ENCODE data around the gene NCSTN.

The NCSTN gene

DNA sequence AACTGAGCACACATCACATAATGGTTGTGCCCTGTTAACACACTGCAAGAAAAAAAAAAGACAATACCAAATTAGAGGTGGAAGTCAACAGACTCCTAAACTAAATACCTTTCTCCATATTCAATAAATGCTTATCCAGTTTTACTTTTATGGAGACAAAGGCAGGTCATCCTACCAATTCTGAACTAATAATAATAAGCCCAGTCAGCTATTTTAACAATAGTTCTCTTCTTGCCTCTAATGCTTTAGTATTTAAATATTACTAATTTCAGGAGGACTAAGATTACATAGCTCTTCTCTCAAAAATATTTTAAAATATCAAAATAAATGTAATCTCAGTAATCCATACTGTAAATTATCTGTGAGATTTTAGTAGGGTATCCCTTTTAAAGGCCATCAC lies 10.7 kb upstream of the NCSTN start:
- TF ChIP-seq, protein P1, sequence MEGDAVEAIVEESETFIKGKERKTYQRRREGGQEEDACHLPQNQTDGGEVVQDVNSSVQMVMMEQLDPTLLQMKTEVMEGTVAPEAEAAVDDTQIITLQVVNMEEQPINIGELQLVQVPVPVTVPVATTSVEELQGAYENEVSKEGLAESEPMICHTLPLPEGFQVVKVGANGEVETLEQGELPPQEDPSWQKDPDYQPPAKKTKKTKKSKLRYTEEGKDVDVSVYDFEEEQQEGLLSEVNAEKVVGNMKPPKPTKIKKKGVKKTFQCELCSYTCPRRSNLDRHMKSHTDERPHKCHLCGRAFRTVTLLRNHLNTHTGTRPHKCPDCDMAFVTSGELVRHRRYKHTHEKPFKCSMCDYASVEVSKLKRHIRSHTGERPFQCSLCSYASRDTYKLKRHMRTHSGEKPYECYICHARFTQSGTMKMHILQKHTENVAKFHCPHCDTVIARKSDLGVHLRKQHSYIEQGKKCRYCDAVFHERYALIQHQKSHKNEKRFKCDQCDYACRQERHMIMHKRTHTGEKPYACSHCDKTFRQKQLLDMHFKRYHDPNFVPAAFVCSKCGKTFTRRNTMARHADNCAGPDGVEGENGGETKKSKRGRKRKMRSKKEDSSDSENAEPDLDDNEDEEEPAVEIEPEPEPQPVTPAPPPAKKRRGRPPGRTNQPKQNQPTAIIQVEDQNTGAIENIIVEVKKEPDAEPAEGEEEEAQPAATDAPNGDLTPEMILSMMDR (IDR thresholded peaks at IDR 0.05; ENCODE audit: low read depth, low read length): no peak
- H3K4me3 ChIP-seq (replicated peaks in 1 of 2; ENCODE audit: low read depth in 2 of 2, low read length in 2 of 2): no peak overlapping the region
- DNase-seq (ENCODE audit: low read depth in 2 of 2): no peak

DNA sequence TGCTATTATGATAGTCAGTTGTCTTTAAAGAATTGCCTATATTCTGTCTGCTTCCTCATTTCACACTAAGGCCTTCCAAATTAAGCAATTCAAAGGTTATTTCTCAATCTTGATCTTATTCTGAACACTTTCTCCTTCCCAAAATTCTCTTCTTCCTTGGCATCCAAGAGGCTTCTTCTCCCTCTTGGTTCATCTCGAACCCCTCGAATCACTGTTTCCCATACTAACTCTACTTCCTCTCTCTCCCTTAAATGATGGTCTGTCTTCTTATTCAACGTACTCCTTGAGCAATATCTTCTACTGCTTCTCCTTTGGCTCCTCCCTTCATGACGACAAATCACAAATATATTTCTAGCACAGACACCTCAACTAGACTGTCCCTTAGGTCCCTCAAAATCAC lies 4.6 kb upstream of the NCSTN start:
- H3K4me3 ChIP-seq (replicated peaks in 1 of 2; ENCODE audit: low read depth in 2 of 2, low read length in 2 of 2): no peak overlapping the region
- TF ChIP-seq, protein P1 (IDR thresholded peaks at IDR 0.05; ENCODE audit: low read depth, low read length): no peak
- no peak for DNase-seq (ENCODE audit: low read depth in 2 of 2)

DNA sequence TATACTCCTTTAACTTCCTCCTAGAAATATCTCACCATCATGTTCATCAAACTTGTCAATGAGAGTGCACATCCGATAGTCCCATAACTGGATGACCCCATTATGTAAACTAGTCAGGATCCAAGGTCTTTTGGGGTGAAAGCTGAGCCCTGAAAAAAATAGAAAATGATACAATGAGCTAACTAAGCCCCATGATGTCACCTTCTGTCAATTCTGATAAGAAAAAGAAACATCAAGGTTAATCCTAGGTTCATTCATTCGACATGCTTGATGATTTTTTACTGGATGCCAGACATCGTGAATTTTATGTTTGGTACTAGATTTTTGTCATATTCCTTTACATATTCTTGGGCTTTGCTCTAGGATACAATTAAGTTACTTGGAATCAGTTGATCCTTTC lies 3.0 kb upstream of the NCSTN start:
- no peak for DNase-seq (ENCODE audit: low read depth in 2 of 2)
- no peak overlapping the region for H3K4me3 ChIP-seq (replicated peaks in 1 of 2; ENCODE audit: low read depth in 2 of 2, low read length in 2 of 2)
- TF ChIP-seq, protein P1 (IDR thresholded peaks at IDR 0.05; ENCODE audit: low read depth, low read length): no peak

DNA sequence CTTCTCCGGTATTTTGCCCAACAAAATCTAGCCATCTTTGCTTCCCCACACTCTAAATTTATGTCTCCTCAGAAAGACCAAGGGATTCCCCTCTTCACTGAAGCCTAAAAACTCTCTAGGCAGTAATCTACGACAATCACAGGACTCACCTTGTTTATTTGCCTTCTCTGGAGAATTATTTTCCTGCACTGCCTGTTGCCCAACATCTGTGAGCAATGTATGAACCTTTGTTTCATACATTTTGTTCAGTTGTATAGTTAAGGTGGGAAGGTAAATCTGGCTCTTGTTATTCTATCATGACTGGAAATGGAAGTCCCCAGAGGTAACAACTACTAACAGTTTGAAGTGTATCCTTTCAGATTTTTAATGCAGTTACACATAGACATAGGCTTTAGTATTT lies 2.3 kb upstream of the NCSTN start:
- H3K4me3 ChIP-seq (replicated peaks in 1 of 2; ENCODE audit: low read depth in 2 of 2, low read length in 2 of 2): peak overlapping the region in 1 of 2 donors; percentile 67
- TF ChIP-seq, protein P1 (IDR thresholded peaks at IDR 0.05; ENCODE audit: low read depth, low read length): no peak
- peak in 1 of 2 donors; percentile 40 for DNase-seq (ENCODE audit: low read depth in 2 of 2)

DNA sequence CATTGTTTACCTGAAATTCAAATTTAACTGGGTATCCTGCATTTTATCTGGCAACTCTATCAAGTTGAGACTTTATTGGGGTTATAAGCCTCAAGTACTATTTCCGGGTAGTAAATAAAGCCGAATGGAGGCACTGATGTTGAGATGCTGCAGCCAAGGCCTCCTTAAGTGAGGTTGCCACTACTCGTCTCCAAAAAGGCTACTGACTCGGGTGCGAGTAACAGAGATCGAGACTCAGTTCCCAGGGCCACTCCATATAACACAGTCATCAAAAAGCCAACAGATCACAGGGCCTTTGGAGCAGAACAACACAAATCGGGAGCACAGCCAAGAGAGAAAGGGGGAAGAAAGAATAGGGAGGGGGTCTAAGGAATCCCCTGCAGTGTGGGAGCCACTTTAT lies 657 bp upstream of the NCSTN start:
- peak; percentile 20 to 27 for DNase-seq (ENCODE audit: low read depth in 2 of 2)
- TF ChIP-seq, protein P1 (IDR thresholded peaks at IDR 0.05; ENCODE audit: low read depth, low read length): no peak
- peak overlapping the region; percentile 67 to 92 for H3K4me3 ChIP-seq (replicated peaks in 1 of 2; ENCODE audit: low read depth in 2 of 2, low read length in 2 of 2)

DNA sequence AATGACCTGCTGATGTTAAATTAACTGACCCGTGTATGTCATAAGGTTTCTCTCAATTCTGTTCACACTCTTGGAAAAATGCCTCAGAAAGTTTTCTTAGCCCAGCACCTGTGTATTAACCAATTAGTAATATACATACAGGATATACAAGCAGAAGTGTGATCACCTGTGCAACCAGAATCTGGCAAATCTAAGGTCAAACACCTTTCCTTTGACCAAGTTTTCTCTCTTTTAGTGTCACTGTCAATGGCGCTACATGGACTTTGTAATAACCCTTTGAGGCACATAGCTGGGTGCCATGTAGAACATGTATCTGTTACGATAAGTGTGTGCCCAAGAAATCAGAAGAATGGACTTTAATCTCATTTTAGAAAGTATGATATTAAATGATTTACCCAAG lies 1.1 kb downstream of the NCSTN start:
- TF ChIP-seq, protein P1 (IDR thresholded peaks at IDR 0.05; ENCODE audit: low read depth, low read length): no peak
- H3K4me3 ChIP-seq (replicated peaks in 1 of 2; ENCODE audit: low read depth in 2 of 2, low read length in 2 of 2): peak overlapping the region; percentile 67 to 92
- no peak for DNase-seq (ENCODE audit: low read depth in 2 of 2)

DNA sequence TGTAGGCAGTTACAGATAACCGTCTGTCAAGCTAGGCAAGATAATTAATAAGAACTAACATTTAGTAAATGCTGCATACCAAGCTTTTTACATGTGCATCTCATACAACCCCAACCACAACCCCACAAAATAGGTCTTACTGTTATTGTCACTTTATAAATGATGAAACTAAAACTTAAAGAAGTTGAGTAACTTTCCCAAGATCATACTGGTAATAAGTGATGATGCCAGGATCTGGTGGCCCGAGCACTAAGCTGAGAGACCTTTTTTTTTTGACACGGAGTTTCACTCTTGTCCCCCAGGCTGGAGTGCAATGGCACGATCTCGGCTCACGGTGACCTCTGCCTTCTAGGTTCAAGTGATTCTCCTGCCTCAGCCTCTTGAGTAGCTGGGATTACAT lies 1.8 kb downstream of the NCSTN start:
- no peak for DNase-seq (ENCODE audit: low read depth in 2 of 2)
- H3K4me3 ChIP-seq (replicated peaks in 1 of 2; ENCODE audit: low read depth in 2 of 2, low read length in 2 of 2): no peak overlapping the region
- TF ChIP-seq, protein P1 (IDR thresholded peaks at IDR 0.05; ENCODE audit: low read depth, low read length): no peak

Measured in cardiac fibroblast (primary cell).